ENCODE data around the gene SRSF2. TPM values are rescaled to one million over a fixed set of nuclear protein-coding genes. Genes with fewer than 3 reads are reported as not detected.
"Not testable (repeated sequence)": the region's sequence is repeated elsewhere in the genome, so short reads cannot be mapped to it uniquely, and the experiment has no call there.

Gene SRSF2
- total RNA-seq, 2 donors from 2014 or later: 78.1 to 108 TPM

GRCh38 chr17:76709077-76709950, 27.8 kb downstream of the SRSF2 start:
- ATAC-seq (peak; percentile 77 to 82), DNase-seq (peak; percentile 89)
- intact Hi-C loops (cut with DNase I): no loop called here

DNA sequence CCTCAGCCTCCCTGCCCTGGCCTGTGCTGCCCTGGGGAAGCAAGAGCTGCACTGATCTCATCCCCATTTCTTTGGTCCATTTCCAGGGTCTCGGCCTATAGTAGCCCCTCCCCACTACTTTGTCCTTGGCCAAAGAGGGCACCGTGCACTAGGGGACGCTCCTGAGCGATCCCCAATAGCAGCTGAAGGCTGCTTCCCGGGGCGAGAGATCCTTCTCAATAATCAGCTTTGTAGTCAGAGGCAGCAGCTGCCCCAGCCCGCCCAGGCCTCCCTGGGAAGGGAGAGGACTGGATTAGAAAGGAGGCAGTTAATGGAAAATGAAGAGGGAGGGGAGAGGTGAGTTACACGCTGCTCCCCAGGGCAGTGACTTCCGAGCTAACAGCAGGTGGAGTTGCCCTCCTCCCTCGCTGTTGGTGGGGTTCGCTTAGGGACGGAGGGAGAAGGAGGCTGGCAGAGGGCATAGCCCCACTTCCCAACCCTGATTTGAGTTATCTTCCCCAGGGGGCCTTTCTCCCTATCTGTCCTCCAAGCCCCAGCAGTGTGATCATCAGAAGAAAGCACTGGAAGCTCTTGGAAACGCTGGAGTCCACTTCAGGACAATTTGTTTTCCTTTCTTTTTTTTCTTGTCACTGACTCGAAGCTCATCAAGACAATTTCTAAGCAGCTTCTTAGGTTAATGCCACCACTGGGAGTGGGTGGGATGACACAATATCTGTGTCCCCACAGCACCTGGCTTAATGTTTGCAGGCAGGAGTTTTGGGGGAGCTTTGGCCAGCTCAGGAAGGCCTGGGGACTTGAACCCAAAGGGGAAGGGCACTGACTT, 28.9 kb downstream of the SRSF2 start:
- DNase-seq (peak; percentile 51), ATAC-seq (peak; percentile 1 to 5)
- intact Hi-C loops (cut with DNase I): no loop called here

DNA sequence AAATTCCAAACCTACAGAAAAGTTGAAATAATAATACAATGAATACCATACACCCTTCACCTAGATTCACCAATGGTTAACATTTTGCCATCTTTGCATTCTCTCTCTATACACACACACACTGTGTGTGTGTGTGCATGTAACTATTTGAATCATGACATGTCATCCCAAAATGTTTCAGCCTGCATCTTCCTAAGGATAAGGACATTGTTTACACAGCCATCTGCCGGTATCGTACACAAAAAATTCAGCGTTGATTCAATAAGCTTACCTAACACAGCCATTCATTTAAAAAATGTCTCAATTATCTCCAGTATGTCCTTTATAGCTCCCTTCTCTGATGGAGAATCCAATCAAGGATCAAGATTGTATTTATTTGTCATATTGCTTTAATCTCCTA, 30.3 kb downstream of the SRSF2 start:
- intact Hi-C loops (cut with DNase I): no loop called here
- ATAC-seq: no peak
- no peak for DNase-seq

DNA sequence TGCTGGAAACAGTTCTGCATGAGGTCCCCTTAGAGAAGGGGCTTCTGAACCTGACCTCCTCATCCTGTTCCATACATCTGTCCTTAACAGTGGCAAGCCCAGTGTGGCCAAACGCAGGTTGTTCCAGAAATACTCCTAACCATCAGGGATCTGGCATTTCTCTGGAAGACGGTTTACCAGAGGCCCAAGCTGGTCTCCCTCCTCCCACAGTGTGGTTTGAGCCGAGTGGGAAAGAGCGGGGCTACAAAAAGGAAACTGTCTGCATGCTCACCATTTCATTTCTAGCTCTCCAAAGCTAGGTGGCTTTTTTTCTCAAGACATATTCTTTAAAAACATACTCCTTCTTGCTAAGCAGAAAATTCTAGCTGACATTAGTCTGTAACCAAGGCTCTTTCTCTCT, 32.3 kb downstream of the SRSF2 start:
- intact Hi-C loops (cut with DNase I): no loop called here
- DNase-seq (no peak), ATAC-seq (no peak)

- ATAC-seq (no peak), DNase-seq (no peak)
- intact Hi-C loops (cut with DNase I): no loop called here
Observed at GRCh38 chr17:76702941-76703637, 34.0 kb downstream of the SRSF2 start.

DNA sequence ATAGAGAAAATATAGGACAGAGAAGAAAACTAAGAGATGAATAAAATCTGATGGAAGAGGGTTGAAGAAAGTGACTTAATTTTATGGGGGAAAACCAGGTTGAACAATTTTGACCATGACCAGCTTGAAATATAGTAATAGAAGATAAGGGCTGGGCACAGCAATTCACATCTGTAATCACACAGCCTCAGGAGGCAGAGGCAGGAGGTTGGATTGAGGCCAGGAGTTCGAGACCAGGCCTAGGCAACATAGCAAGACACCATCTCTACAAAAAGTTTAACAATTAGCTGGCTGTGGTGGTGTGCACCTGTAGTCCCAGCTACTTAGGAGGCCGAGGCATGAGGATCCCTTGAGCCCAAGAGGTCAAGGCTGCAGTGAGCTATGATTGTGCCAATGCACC, 35.1 kb downstream of the SRSF2 start:
- intact Hi-C loops (cut with DNase I): no loop called here
- no peak for DNase-seq
- no peak for ATAC-seq

- ATAC-seq (no peak), DNase-seq (no peak)
- intact Hi-C loops (cut with DNase I): no loop called here
Observed at GRCh38 chr17:76701471-76701967, 35.6 kb downstream of the SRSF2 start.

DNA sequence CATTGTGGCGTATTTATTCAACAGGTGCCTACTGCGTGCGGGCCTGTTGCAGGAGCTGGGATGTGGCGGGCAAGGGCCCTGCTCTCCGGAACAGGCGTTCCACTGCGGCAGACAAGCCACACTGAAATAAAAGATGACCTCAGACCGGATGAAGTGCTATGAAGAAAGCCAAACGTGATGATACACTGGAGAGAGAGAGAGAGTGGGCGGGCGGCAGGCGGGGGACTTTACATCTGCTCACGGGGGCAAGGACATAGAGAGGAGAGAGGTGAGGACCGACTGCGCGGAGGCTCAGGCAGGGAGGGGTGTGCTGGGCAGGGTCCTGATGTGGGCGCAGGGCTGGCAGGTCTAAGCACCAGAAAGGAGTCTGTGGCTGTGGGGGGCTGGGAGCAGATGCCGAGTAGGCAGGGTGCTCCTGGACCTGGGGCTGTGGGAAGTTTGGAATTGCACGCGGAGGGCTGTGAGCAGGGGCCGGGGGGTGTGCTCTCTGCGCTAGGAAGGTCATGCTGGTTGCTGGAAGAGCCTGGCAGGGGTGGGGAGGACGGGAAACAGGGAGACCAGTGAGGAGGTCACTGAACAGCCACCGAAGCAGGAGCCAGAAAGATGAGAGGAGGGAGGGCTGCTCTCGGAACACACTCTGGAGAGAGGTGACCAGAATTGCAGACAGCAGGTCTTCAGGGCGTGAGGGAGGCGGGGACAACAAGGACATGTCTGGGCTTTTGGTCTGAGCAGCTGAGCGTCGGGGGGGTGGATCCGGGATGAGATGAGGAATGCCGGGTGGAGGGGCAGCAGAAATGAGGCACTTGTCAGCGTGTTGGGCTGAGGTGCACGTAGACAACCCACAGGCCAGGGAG, 36.3 kb downstream of the SRSF2 start:
- ATAC-seq (peak; percentile 78 to 79), DNase-seq (peak; percentile 79)
- intact Hi-C loops (cut with DNase I): no loop called here

DNA sequence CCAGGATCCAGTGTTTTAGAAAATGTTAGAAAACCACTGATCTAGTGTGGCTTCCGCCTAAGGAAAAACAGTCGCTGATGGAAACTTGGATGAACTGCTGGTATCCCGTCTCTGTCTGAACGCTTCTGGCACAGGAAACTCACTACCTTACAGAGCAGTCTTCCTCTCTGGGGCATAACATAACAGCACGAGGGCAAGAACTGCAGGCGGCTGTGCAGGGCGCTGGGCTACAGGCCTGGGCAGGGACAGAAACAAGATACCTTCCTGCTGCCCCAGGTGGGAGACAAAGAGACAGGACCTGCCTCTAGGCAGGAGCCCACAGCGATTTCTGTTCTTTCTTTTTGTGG, 36.9 kb downstream of the SRSF2 start:
- intact Hi-C loops (cut with DNase I): no loop called here
- ATAC-seq: peak; percentile 3 to 11

DNA sequence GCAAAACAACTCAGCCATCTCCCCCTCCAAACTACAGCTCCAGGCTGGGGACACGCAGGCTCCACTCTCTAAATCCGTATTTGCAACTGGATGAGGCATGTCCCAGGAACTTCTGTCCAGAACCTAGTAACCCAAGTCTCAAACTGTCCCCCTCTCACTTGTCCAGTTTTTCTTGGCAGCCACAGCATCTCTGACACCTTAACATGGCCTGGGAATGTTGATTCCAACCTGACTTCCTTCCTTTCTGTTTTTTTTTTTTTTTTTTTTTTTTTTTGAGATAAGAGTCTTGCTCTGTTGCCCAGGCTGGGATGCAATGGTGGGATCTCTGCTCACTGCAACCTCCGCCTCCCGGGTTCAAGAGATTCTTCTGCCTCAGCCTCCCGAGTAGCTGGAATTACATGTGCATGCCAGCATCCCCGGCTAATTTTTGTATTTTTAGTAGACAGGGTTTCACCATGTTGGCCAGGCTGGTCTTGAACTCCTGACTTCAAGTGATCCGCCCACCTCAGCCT, 38.6 kb downstream of the SRSF2 start:
- DNase-seq; intact Hi-C loops (cut with DNase I): not testable (repeated sequence)
- peak in 1 of 2 donors; percentile 16 for ATAC-seq

More for the DNA sequence above, 36.9 kb downstream of the SRSF2 start:
- no peak for DNase-seq

DNA sequence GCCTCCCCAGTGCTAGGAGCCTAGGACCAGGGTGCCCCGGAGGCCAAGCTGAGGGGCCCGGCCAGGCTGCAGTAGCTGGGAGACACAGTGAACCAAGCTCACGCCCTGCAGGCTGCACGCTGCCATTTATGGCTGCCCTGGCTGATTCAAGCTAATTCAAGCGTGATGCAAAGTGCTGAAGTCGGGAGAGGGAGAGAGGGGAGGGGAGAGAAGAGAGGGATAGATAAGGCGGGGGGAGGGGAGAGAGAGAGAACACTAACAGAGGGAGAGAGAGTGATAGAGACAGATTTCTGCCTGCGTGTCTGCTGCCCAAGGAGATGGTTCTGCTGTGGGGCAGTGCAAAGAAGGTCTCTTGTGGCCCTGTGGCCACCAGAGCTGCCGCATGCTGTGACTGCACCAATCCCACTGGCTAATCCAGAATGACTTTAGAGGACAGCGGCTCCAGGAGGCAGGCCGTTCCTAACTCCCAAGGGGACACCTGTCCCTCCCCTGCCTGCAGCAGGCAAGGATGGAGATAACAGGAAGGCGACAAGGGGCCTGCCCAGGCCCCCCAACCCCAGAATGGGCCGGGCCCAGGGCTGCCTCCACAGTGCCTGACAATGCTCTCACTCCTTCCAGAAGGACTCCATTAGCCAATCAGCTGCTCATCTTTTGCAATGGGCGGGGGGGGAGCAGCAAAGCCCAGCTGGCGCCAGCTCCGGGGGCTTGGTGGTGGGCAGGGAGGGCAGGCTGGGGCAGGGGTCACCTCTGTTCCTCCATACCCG, 39.2 kb downstream of the SRSF2 start:
- DNase-seq: peak; percentile 53
- peak; percentile 39 to 41 for ATAC-seq
- intact Hi-C loops (cut with DNase I): no loop called here

DNA sequence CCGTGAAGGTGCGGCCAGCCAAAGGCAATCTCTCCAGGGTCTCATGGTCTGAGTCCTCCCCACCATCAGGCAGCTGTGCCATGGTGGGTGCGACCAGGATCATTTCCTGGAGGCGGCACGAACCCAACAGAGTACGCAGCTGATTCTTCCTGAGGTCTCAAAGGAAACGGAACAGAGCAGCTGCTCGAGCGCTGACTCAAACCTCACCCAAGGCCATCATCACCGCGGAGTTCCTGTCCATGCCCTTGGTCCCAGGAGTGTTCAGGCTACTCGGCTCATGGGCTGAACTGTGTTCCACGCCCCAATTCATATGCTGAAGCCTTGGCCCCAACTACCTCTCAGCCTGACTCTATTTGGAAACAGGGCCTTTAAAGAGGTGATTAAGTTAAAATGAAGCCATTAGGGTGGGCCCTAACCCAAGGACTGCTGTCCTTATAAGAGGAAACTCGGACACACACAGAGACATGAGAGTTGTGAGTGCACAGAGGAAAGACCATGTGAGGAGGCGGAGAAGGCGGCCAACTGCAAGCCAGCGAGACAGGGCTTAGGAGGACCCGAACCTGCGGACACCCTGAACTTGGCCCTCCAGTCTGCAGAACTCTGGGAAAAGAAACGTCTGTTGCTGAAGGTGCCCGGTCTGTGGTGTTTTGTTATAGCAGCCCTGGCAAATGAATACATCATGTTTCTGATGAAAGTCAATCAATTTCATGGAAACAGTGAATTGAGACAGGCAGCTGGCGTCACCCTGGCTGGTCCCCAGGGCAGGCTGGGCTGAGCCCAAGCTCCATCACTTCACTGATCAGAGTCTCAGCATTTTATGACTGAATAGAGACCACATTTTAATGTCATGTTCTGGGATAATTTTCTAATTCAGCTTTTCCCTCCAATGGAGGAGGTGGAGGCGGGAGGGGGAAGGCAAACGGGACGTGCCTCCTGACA, 40.1 kb downstream of the SRSF2 start:
- intact Hi-C loops (cut with DNase I): no loop called here
- peak in 1 of 2 donors; percentile 20 for ATAC-seq

DNA sequence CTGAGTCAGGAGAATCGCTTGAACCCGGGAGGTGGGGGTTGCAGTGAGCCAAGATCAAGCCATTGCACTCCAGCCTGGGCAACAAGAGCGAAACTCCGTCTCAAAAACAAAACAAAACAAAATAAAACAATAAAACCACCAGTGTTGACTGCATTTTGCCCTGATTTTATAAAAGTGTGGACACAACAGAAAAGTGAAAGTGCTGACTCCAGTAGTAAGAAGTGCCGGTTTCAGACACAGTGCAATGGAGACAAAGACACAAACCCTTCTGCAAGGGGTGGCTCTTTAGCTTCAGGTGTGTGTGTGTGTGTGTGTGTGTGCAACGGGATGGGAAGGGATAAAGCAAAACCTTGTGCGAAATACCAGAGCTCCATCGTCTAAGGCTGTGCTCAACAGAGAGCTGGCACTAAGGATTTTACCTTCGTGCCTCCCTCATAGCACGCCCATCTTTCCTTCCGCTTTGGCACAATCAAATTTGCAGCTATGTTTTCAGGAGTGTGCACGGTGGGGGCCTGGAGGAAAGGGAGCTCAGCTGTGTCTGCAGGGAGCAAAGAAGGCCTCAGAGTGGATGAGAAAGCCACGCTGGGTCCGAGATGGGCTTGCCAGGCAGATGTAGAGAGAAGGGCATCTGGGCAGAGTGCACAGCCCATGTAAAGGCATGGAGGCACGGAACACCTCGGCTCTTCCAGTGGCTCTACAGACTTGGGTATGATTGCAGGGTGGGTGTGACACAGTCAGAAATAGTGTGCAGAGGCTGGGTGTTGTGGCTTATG, 41.9 kb downstream of the SRSF2 start:
- no peak for DNase-seq
- intact Hi-C loops (cut with DNase I): no loop called here
- no peak for ATAC-seq

More for the DNA sequence above, 40.1 kb downstream of the SRSF2 start:
- DNase-seq: peak; percentile 75

GRCh38 chr17:76691379-76692191, 45.5 kb downstream of the SRSF2 start:
- no peak for DNase-seq
- intact Hi-C loops (cut with DNase I): no loop called here
- no peak for ATAC-seq

Data from left cardiac atrium (tissue), 4 donors.